Measurements from ENCODE around the gene PHLPP2. TPM values are rescaled to one million over a fixed set of nuclear protein-coding genes. Genes with fewer than 3 reads are reported as not detected.

Gene PHLPP2
- total RNA-seq, 4 donors from 2014 or later, result 16.0 to 21.1 (median 18.2) TPM

Small RNAs within 50 kb of the gene (small RNA-seq; reads per million reads assigned to genes)
- gene RNU6-208P (0 reads per million in 4 donors), gene SNORA70D (0 reads per million in 4 donors), gene SNORD71 (44,729 to 59,930 (median 51,376) reads per million in 4 donors)

Other genes starting within 250 kb of the PHLPP2 start
- gene ZNF19, start 235.4 kb downstream of the PHLPP2 start, total RNA-seq, result 1 to 10 TPM; 2.2 to 7.6 (median 4.2) TPM
- 1 to 10 TPM in 1 of 4 donors, under 1 TPM in 1, not detected in 2; 0.15 to 4.3 TPM for gene CHST4, start 198.3 kb downstream of the PHLPP2 start, total RNA-seq
- not detected for gene TAT, start 147.6 kb downstream of the PHLPP2 start, total RNA-seq
- gene MARVELD3, start 98.5 kb downstream of the PHLPP2 start, total RNA-seq, result 1 to 10 TPM in 1 of 4 donors, not detected in 3; 1.4 TPM
- 10 to 100 TPM; 43.7 to 66.2 (median 57.1) TPM for gene AP1G1, start 84.1 kb upstream of the PHLPP2 start, total RNA-seq
- 10 to 100 TPM; 30.4 to 56.5 (median 40.9) TPM for gene ATXN1L, start 121.3 kb upstream of the PHLPP2 start, total RNA-seq
- gene ZNF821, start 159.5 kb upstream of the PHLPP2 start, total RNA-seq, result 1 to 10 TPM; 2.8 to 10.0 (median 7.3) TPM
- gene IST1, start 170.8 kb upstream of the PHLPP2 start, total RNA-seq, result 100 to 1,000 TPM; 156 to 202 (median 189) TPM

Measured in gastroesophageal sphincter (tissue), 4 donors.